HEK293 (cell line): ENCODE data around the gene HIC1.
A peak's percentile ranks its signal among the peaks of the same experiment; 100 is the strongest.

ENCODE experiments used
- CTCF ChIA-PET: fragments of 350-600 bp; formaldehyde crosslinking; extraction: SDS; loops from one replicate; lab custom pipeline; 2021; ENCODE audit warnings: antibody characterized with exemption; lab: Yijun Ruan, JAX
- POLR2A ChIA-PET: fragments of 300-600 bp; formaldehyde crosslinking; extraction: SDS; loops from one replicate; lab custom pipeline; 2020; ENCODE audit warnings: antibody characterized with exemption, inconsistent platforms; lab: Yijun Ruan, JAX
- H3K27ac ChIP-seq: fragments of 200-500 bp; sonication (Bioruptor generic); 2 replicates; pipeline ENCODE4 v1.5.1; 2014; ENCODE audit warnings: low read depth, low read length, control low read depth, inconsistent platforms; ENCODE audit errors: extremely low read depth
- H3K36me3 ChIP-seq, 2 experiments: fragments of 200-500 bp in 1 of 2; sonication (Bioruptor generic) in 1 of 2; 1 replicate in 1 of 2; 2 replicates in 1 of 2; pipeline ENCODE4 v1.5.1; 2014 to 2017; ENCODE audit warnings: inconsistent platforms in 2 of 2, low read length in 2 of 2; ENCODE audit not compliant: control insufficient read depth in 2 of 2, insufficient read depth in 1 of 2
- H3K4me1 ChIP-seq: fragments of 200-500 bp; sonication (Bioruptor generic); 2 replicates; pipeline ENCODE4 v1.5.1; 2014; ENCODE audit warnings: mild to moderate bottlenecking, low read length, inconsistent platforms; ENCODE audit not compliant: control insufficient read depth, insufficient read depth
- H3K4me3 ChIP-seq: 2 replicates; pipeline ENCODE4 v1.5.1; 2011; ENCODE audit warnings: low read depth, mild to moderate bottlenecking, control low read depth, low read length, moderate library complexity
- H3K9me3 ChIP-seq: fragments of 200-500 bp; sonication (Bioruptor generic); 2 replicates; pipeline ENCODE4 v1.5.1; 2014; ENCODE audit warnings: low read depth, low read length, inconsistent platforms; ENCODE audit not compliant: control insufficient read depth, insufficient read depth
- BCL11A ChIP-seq: fragments of 450-650 bp; formaldehyde crosslinking; IDR thresholded peaks from 2 replicates; pipeline ENCODE4 v1.5.1; 2016; ENCODE audit warnings: low read depth, missing biosample characterization, missing genetic modification characterization
- EGR2 ChIP-seq: fragments of 450-650 bp; formaldehyde crosslinking; IDR thresholded peaks from 2 replicates; pipeline ENCODE4 v1.5.1; 2016; ENCODE audit warnings: low read depth, missing biosample characterization, missing genetic modification characterization
- IKZF3 ChIP-seq: fragments of 450-650 bp; IDR thresholded peaks from 2 replicates; pipeline ENCODE4 v1.5.0; 2018; ENCODE audit warnings: missing biosample characterization, mild to moderate bottlenecking, missing genetic modification characterization, moderate library complexity
- ZBTB20 ChIP-seq: fragments of 450-650 bp; formaldehyde crosslinking; IDR thresholded peaks from 2 replicates; pipeline ENCODE4 v1.5.1; 2016; ENCODE audit warnings: missing biosample characterization, missing genetic modification characterization
- ZNF10 ChIP-seq: fragments of 450-650 bp; formaldehyde crosslinking; IDR thresholded peaks from 2 replicates; pipeline ENCODE4 v1.5.1; 2017; ENCODE audit warnings: missing biosample characterization, missing genetic modification characterization
- ZNF155 ChIP-seq: fragments of 450-650 bp; formaldehyde crosslinking; IDR thresholded peaks from 2 replicates; pipeline ENCODE4 v1.5.1; 2016; ENCODE audit warnings: missing biosample characterization, missing genetic modification characterization
- ZNF335 ChIP-seq: fragments of 450-650 bp; formaldehyde crosslinking; conservative IDR thresholded peaks from 2 replicates; pipeline ENCODE4 v1.5.1; 2016; ENCODE audit warnings: missing biosample characterization, missing genetic modification characterization
- ZNF660 ChIP-seq: fragments of 450-650 bp; IDR thresholded peaks from 2 replicates; pipeline ENCODE4 v1.5.1; 2018; ENCODE audit warnings: missing biosample characterization, mild to moderate bottlenecking, missing genetic modification characterization
- ZNF76 ChIP-seq: fragments of 450-650 bp; formaldehyde crosslinking; IDR thresholded peaks from 2 replicates; pipeline ENCODE4; 2016; ENCODE audit warnings: low read depth, missing biosample characterization, missing genetic modification characterization, borderline replicate concordance
- TF ChIP-seq, protein P1 (sequence below): fragments of 450-650 bp; formaldehyde crosslinking; IDR thresholded peaks from 2 replicates; pipeline ENCODE4 v1.5.1; 2017; ENCODE audit warnings: missing biosample characterization, mild to moderate bottlenecking, missing genetic modification characterization, moderate library complexity
- TF ChIP-seq, protein P2 (sequence below): fragments of 450-650 bp; formaldehyde crosslinking; IDR thresholded peaks from 2 replicates; pipeline ENCODE4 v1.5.1; 2016; ENCODE audit warnings: missing biosample characterization, missing genetic modification characterization, borderline replicate concordance
- TF ChIP-seq, protein P3 (sequence below): fragments of 450-650 bp; formaldehyde crosslinking; IDR thresholded peaks from 2 replicates; pipeline ENCODE4 v1.5.0; 2017; ENCODE audit warnings: missing biosample characterization, missing genetic modification characterization, borderline replicate concordance
- TF ChIP-seq, protein P4 (sequence below): fragments of 450-650 bp; formaldehyde crosslinking; optimal IDR thresholded peaks from 2 replicates; pipeline ENCODE3; 2016; ENCODE audit warnings: missing biosample characterization, mild to moderate bottlenecking, missing genetic modification characterization
- TF ChIP-seq, protein P5 (sequence below): fragments of 450-650 bp; formaldehyde crosslinking; conservative IDR thresholded peaks from 2 replicates; pipeline ENCODE4 v1.5.1; 2016; ENCODE audit warnings: low read depth, missing biosample characterization, missing genetic modification characterization
- TF ChIP-seq, protein P6 (sequence below): fragments of 450-650 bp; IDR thresholded peaks from 2 replicates; pipeline ENCODE4 v1.5.1; 2018; ENCODE audit warnings: missing biosample characterization, missing genetic modification characterization

The HIC1 gene

DNA sequence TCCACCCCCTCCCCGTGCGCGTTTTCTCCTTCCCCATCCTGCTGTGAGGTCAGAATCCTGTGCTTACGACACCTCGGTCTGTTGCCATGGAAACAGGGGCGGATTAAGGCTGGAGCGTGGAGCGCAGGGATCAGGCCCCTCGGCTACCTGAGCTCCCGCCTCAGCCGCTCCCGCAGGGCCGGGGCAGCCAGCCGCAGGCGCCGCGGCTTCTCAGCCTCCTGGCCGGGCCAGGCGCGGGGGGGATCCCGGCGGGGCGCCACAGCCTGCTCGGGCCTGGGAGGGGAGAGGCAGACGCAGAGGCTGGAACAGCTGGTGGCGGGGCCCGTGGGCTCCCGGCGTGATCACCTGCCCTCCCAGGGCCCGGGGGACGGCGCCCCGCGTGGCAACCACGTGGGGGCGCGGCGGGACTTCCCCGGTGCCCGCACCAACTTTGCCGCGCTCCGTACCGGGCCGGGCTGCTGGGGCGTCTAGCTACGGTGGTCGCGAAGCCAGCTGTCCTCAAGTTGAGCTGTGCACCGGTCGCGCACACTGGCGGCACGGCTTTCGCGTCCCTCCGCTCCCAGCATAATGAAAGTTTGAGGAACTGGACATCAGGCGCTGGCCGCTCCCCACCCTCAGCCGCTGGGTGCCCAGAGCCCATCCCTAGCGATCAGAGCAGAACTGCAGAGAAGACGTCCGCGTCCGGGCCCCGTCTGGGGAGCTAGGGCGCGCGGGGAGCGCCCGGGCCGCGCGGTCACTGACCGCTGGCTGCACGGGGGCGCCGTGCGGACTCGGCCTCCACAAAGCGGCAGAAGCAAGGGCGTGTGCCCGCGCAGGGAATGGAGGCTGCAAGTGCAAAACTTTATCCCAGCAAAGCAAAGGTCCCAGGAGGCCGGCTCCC, 31.0 kb upstream of the HIC1 start (continued):
- TF ChIP-seq ZNF76 (tag by site-specific recombination) (peak; percentile 9; the same call in 1 of the 2 replicates), IKZF3 (tag by site-specific recombination) (peak; percentile 57), ZBTB20 (tag by site-specific recombination) (peak; percentile 67), ZNF155 (tag by site-specific recombination) (no peak), BCL11A (tag by site-specific recombination) (peak; percentile 68)
- TF ChIP-seq, protein P1, sequence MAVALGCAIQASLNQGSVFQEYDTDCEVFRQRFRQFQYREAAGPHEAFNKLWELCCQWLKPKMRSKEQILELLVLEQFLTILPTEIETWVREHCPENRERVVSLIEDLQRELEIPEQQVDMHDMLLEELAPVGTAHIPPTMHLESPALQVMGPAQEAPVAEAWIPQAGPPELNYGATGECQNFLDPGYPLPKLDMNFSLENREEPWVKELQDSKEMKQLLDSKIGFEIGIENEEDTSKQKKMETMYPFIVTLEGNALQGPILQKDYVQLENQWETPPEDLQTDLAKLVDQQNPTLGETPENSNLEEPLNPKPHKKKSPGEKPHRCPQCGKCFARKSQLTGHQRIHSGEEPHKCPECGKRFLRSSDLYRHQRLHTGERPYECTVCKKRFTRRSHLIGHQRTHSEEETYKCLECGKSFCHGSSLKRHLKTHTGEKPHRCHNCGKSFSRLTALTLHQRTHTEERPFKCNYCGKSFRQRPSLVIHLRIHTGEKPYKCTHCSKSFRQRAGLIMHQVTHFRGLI = peak; percentile 5; the same call in 1 of the 2 replicates
- TF ChIP-seq, protein P2, sequence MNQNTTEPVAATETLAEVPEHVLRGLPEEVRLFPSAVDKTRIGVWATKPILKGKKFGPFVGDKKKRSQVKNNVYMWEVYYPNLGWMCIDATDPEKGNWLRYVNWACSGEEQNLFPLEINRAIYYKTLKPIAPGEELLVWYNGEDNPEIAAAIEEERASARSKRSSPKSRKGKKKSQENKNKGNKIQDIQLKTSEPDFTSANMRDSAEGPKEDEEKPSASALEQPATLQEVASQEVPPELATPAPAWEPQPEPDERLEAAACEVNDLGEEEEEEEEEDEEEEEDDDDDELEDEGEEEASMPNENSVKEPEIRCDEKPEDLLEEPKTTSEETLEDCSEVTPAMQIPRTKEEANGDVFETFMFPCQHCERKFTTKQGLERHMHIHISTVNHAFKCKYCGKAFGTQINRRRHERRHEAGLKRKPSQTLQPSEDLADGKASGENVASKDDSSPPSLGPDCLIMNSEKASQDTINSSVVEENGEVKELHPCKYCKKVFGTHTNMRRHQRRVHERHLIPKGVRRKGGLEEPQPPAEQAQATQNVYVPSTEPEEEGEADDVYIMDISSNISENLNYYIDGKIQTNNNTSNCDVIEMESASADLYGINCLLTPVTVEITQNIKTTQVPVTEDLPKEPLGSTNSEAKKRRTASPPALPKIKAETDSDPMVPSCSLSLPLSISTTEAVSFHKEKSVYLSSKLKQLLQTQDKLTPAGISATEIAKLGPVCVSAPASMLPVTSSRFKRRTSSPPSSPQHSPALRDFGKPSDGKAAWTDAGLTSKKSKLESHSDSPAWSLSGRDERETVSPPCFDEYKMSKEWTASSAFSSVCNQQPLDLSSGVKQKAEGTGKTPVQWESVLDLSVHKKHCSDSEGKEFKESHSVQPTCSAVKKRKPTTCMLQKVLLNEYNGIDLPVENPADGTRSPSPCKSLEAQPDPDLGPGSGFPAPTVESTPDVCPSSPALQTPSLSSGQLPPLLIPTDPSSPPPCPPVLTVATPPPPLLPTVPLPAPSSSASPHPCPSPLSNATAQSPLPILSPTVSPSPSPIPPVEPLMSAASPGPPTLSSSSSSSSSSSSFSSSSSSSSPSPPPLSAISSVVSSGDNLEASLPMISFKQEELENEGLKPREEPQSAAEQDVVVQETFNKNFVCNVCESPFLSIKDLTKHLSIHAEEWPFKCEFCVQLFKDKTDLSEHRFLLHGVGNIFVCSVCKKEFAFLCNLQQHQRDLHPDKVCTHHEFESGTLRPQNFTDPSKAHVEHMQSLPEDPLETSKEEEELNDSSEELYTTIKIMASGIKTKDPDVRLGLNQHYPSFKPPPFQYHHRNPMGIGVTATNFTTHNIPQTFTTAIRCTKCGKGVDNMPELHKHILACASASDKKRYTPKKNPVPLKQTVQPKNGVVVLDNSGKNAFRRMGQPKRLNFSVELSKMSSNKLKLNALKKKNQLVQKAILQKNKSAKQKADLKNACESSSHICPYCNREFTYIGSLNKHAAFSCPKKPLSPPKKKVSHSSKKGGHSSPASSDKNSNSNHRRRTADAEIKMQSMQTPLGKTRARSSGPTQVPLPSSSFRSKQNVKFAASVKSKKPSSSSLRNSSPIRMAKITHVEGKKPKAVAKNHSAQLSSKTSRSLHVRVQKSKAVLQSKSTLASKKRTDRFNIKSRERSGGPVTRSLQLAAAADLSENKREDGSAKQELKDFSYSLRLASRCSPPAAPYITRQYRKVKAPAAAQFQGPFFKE = no peak
- TF ChIP-seq, protein P3, sequence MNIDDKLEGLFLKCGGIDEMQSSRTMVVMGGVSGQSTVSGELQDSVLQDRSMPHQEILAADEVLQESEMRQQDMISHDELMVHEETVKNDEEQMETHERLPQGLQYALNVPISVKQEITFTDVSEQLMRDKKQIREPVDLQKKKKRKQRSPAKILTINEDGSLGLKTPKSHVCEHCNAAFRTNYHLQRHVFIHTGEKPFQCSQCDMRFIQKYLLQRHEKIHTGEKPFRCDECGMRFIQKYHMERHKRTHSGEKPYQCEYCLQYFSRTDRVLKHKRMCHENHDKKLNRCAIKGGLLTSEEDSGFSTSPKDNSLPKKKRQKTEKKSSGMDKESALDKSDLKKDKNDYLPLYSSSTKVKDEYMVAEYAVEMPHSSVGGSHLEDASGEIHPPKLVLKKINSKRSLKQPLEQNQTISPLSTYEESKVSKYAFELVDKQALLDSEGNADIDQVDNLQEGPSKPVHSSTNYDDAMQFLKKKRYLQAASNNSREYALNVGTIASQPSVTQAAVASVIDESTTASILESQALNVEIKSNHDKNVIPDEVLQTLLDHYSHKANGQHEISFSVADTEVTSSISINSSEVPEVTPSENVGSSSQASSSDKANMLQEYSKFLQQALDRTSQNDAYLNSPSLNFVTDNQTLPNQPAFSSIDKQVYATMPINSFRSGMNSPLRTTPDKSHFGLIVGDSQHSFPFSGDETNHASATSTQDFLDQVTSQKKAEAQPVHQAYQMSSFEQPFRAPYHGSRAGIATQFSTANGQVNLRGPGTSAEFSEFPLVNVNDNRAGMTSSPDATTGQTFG (tag by site-specific recombination) = no peak

DNA sequence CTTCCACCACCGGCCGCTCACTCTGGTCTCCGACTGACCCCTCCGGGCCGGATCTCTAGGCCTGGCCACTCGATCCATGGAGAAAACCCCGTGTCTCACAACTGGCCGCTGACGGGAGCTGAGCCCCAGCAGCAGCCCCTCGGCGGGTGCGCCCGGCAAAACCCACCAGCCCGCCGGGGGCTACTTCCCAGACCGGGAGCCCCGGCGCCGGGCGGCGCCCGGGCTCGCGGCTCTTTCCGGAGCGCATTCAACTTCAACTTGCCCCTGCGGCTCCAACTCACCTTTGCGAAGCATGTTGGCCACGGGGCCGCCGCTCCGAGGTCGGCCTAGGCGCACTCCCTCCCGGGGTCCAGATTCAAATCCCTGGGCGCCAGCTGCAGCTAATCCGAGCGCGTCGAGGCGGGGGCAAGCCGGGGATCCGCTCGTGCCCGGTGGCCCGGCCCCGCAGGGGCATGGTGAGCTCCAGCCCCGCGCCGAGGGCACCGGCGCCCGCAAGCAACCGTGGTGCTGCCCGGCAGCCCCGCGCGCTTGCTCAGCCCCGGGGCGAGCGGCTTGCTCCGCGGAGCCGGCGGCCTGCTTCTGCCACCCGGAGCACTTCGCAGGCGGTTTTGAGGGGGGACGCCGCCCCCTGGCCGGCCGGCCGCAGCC, 30.2 kb upstream of the HIC1 start:
- peaks cover 10% of the 10 kb centered on the region; the same call in 1 of the 2 replicates for H3K4me1 ChIP-seq
- H3K27ac ChIP-seq = peak overlapping the region; percentile 39; the same call in 1 of the 2 replicates
- H3K36me3 ChIP-seq = no peaks in the 10 kb centered on the region
- TF ChIP-seq, protein P4, sequence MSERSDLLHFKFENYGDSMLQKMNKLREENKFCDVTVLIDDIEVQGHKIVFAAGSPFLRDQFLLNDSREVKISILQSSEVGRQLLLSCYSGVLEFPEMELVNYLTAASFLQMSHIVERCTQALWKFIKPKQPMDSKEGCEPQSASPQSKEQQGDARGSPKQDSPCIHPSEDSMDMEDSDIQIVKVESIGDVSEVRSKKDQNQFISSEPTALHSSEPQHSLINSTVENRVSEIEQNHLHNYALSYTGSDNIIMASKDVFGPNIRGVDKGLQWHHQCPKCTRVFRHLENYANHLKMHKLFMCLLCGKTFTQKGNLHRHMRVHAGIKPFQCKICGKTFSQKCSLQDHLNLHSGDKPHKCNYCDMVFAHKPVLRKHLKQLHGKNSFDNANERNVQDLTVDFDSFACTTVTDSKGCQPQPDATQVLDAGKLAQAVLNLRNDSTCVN = peak; percentile 14
- TF ChIP-seq, protein P5, sequence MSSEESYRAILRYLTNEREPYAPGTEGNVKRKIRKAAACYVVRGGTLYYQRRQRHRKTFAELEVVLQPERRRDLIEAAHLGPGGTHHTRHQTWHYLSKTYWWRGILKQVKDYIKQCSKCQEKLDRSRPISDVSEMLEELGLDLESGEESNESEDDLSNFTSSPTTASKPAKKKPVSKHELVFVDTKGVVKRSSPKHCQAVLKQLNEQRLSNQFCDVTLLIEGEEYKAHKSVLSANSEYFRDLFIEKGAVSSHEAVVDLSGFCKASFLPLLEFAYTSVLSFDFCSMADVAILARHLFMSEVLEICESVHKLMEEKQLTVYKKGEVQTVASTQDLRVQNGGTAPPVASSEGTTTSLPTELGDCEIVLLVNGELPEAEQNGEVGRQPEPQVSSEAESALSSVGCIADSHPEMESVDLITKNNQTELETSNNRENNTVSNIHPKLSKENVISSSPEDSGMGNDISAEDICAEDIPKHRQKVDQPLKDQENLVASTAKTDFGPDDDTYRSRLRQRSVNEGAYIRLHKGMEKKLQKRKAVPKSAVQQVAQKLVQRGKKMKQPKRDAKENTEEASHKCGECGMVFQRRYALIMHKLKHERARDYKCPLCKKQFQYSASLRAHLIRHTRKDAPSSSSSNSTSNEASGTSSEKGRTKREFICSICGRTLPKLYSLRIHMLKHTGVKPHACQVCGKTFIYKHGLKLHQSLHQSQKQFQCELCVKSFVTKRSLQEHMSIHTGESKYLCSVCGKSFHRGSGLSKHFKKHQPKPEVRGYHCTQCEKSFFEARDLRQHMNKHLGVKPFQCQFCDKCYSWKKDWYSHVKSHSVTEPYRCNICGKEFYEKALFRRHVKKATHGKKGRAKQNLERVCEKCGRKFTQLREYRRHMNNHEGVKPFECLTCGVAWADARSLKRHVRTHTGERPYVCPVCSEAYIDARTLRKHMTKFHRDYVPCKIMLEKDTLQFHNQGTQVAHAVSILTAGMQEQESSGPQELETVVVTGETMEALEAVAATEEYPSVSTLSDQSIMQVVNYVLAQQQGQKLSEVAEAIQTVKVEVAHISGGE = no peak
- TF ChIP-seq, protein P6, sequence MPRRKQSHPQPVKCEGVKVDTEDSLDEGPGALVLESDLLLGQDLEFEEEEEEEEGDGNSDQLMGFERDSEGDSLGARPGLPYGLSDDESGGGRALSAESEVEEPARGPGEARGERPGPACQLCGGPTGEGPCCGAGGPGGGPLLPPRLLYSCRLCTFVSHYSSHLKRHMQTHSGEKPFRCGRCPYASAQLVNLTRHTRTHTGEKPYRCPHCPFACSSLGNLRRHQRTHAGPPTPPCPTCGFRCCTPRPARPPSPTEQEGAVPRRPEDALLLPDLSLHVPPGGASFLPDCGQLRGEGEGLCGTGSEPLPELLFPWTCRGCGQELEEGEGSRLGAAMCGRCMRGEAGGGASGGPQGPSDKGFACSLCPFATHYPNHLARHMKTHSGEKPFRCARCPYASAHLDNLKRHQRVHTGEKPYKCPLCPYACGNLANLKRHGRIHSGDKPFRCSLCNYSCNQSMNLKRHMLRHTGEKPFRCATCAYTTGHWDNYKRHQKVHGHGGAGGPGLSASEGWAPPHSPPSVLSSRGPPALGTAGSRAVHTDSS (tag by site-specific recombination) = no peak
- TF ChIP-seq ZNF335 (0 out of 2 replicates have a peak, but pooled peaks have one; percentile 8), EGR2 (tag by site-specific recombination) (no peak), ZNF10 (no peak), ZNF660 (tag by site-specific recombination) (0 out of 2 replicates have a peak, but pooled peaks have one; percentile 28)
- peak overlapping the region; percentile 40 for H3K4me3 ChIP-seq
- ChIA-PET POLR2A (interaction anchor here (0.6 to 3.5 kb wide), 14 partner anchors 11 to 376 kb away, joined by 3 to 19 read pairs (median 4); partner anchors contain the start of genes OVCA2, RPA1 and SMYD4), CTCF (interaction anchor here (0.5 to 12.2 kb wide), 14 partner anchors 12 to 746 kb away, joined by 3 to 145 read pairs (median 4); partner anchors contain the start of gene OVCA2)
- H3K9me3 ChIP-seq = no peaks in the 10 kb centered on the region
